Measurements from ENCODE around the gene MADCAM1.

MADCAM1 gene

GRCh38 chr19:497869-498510 is 1.7 kb downstream of the MADCAM1 start:
- DNase-seq (ENCODE audit: insufficient read length, low spot score) = no peak

GRCh38 chr19:498511-498891 is 2.2 kb downstream of the MADCAM1 start:
- no peak for TF ChIP-seq CTCF (IDR thresholded peaks at IDR 0.05; ENCODE audit: insufficient read depth, missing control alignments)
- FAIRE-seq (no peak), DNase-seq (ENCODE audit: insufficient read length, low spot score) (no peak)

More at GRCh38 chr19:497869-498510, 1.7 kb downstream of the MADCAM1 start:
- no peak for FAIRE-seq
- no peak for TF ChIP-seq CTCF (IDR thresholded peaks at IDR 0.05; ENCODE audit: insufficient read depth, missing control alignments)

GRCh38 chr19:498977-499623 is 2.8 kb downstream of the MADCAM1 start:
- FAIRE-seq (no peak), DNase-seq (ENCODE audit: insufficient read length, low spot score) (no peak)
- no peak for TF ChIP-seq CTCF (IDR thresholded peaks at IDR 0.05; ENCODE audit: insufficient read depth, missing control alignments)

- no peak for FAIRE-seq
- no peak for TF ChIP-seq CTCF (IDR thresholded peaks at IDR 0.05; ENCODE audit: insufficient read depth, missing control alignments)
- DNase-seq (ENCODE audit: insufficient read length, low spot score) = no peak
Observed at GRCh38 chr19:501646-502045, 5.4 kb downstream of the MADCAM1 start.

- DNase-seq (ENCODE audit: insufficient read length, low spot score) = no peak
- FAIRE-seq = no peak
- no peak for TF ChIP-seq CTCF (IDR thresholded peaks at IDR 0.05; ENCODE audit: insufficient read depth, missing control alignments)
Observed at GRCh38 chr19:504616-505015, 8.3 kb downstream of the MADCAM1 start.

GRCh38 chr19:506404-507285 is 10.4 kb downstream of the MADCAM1 start:
- FAIRE-seq (peak; percentile 90), DNase-seq (ENCODE audit: insufficient read length, low spot score) (peak; percentile 95)
- peak; percentile 77 for TF ChIP-seq CTCF (IDR thresholded peaks at IDR 0.05; ENCODE audit: insufficient read depth, missing control alignments)
